GM21825 (cell line): Measurements from ENCODE around the gene ARHGAP21.

Source experiments
- ATAC-seq: cut with Tn5 transposase; IDR thresholded peaks from one replicate; pipeline ENCODE4 v1.9.1; 2021; ENCODE audit warnings: mild to moderate bottlenecking, moderate library complexity; ENCODE audit not compliant: unreplicated experiment

The ARHGAP21 gene

GRCh38 chr10:24542314-24543270 is 181.1 kb downstream of the ARHGAP21 start:
- ATAC-seq = no peak

- no peak for ATAC-seq
Observed at GRCh38 chr10:24541239-24541753, 182.4 kb downstream of the ARHGAP21 start.

- ATAC-seq = no peak
Observed at GRCh38 chr10:24536636-24537035, 187.1 kb downstream of the ARHGAP21 start.

- ATAC-seq = no peak
Observed at GRCh38 chr10:24533981-24534380, 189.7 kb downstream of the ARHGAP21 start.
